Activated naive CD8-positive, alpha-beta T cell treated with anti-CD3 and anti-CD28 coated beads, Interleukin-2, amount 10 ng/mL, durations not matched to agents 7 days and 5 days (primary cell): ENCODE measurements around the gene MED6. TPM values are rescaled to one million over a fixed set of nuclear protein-coding genes. Genes with fewer than 3 reads are reported as not detected.
A peak's percentile ranks its signal among the peaks of the same experiment; 100 is the strongest.

Experiments
- ATAC-seq: fragments of 150-1000 bp; cut with Tn5 transposase; one replicate; pipeline ENCODE4 v1.10.0; 2021; ENCODE audit warnings: low read depth, moderate library complexity
- POLR2A ChIA-PET: fragments of 350-600 bp; sonication (Branson Sonifier 250); formaldehyde crosslinking; loops from one replicate; lab custom pipeline; 2021; ENCODE audit warnings: antibody characterized with exemption; lab: Charles Lee
- DNase-seq: peaks from one replicate; pipeline ENCODE4 v3.0.0; 2021
- H3K27ac Mint-ChIP-seq: one replicate; pipeline ENCODE4 v1.8.0; 2022; ENCODE audit warnings: mild to moderate bottlenecking, mixed read lengths
- H3K27me3 Mint-ChIP-seq: one replicate; pipeline ENCODE4 v1.8.0; 2022; ENCODE audit warnings: mild to moderate bottlenecking, moderate library complexity, mixed read lengths
- H3K36me3 Mint-ChIP-seq: one replicate; pipeline ENCODE4 v1.8.0; 2021; ENCODE audit warnings: mild to moderate bottlenecking, mixed read lengths
- H3K4me1 Mint-ChIP-seq: one replicate; pipeline ENCODE4 v1.8.0; 2021; ENCODE audit warnings: mixed read lengths
- H3K4me3 Mint-ChIP-seq: one replicate; pipeline ENCODE4 v1.8.0; 2022; ENCODE audit warnings: mild to moderate bottlenecking, moderate library complexity, mixed read lengths
- H3K9me3 Mint-ChIP-seq: one replicate; pipeline ENCODE4 v1.8.0; 2021; ENCODE audit warnings: mixed read lengths
- total RNA-seq, 2 experiments: library from RNA; stranded (reverse); gene quantifications; one replicate each; pipeline ENCODE4 v1.2.3, GENCODE V29; 2021

MED6 gene, protein sequence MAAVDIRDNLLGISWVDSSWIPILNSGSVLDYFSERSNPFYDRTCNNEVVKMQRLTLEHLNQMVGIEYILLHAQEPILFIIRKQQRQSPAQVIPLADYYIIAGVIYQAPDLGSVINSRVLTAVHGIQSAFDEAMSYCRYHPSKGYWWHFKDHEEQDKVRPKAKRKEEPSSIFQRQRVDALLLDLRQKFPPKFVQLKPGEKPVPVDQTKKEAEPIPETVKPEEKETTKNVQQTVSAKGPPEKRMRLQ
- 10 to 100 TPM; 52.8 to 55.6 TPM for total RNA-seq

DNA sequence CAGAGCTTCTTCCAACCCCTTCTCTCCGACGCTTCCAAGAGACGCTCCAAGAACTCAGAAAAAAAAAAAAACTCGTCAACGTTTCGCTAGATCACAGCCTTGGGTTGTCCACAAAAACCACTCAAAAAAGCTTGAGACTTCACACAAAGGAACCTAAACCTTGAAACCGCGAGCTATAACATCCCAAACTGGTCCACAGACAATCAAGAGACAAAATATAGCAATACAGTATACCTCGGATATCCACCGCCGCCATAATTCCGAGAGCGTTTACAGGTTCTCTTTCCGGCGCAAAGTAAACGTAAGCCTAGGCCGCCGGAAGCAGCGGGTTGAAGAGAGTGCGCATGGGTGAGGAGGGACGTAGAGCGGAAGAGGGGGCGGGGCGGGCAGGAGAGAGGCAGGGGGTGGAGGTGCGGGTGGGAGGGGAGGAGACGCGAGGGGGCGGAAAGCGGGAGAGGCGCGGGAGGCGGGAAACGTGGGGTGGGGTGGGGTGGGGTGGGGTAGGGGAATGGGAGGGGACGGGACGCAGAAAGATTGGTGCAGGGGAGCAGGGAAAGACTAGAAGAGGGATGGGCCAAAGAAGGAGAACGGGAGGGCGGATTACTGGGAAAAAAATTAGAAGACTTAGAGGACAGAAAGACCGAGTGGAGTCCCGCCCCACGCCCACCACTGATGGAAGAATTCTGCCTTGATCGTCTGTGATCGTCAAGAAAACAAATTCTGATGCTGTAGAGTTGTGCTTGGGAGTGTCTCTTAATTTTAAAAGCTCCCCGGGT, at the start of gene MED6:
Gene MED6, minus strand, starts transcription at position 274 of the 776 bp plus-strand sequence. Its CDS starts 18 bp downstream, at position 256.
- POLR2A ChIA-PET = interaction anchor here (0.6 to 1.8 kb wide), 6 partner anchors 41 to 774 kb away, joined by 3 to 9 read pairs (median 3); partner anchors contain the start of gene TTC9
- DNase-seq (peak; percentile 90), ATAC-seq (peak; percentile 97)
- H3K36me3 Mint-ChIP-seq = no peaks in the 10 kb centered on the region
- peak within 1 kb of the TSS; percentile 99 for H3K4me3 Mint-ChIP-seq
- peak within 1 kb of the TSS; percentile 98 for H3K27ac Mint-ChIP-seq
- no peaks in the 10 kb centered on the region for H3K9me3 Mint-ChIP-seq
- peaks cover 18% of the 10 kb centered on the region for H3K27me3 Mint-ChIP-seq
- H3K4me1 Mint-ChIP-seq = peaks cover 15% of the 10 kb centered on the region

DNA sequence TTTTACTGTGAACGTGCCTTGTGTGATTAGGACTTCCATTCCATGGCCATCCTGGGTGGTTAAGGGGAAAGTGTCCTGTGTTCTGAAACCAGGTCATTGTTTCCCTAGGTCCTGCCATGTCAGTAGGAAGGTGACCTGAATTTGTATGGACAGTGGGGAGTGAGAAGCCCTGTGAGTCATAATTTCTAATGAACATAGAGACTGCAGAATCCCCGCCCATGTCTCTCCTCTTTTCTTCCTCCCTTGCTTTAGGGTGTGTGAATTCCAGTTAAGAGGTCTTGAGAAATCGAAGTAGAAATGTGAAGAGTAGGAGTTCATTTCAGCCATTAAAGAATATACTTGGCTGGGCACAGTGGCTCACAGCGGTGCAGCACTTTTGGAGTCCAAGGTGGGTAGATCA, 49.3 kb upstream of the MED6 start:
- Mint-ChIP-seq H3K27me3 (no peaks in the 10 kb centered on the region), H3K27ac (no peak overlapping the region), H3K9me3 (peaks cover 2% of the 10 kb centered on the region), H3K4me3 (no peak overlapping the region), H3K36me3 (peaks cover 53% of the 10 kb centered on the region), H3K4me1 (peaks cover 46% of the 10 kb centered on the region)
- DNase-seq (no peak), ATAC-seq (no peak)
- POLR2A ChIA-PET = interaction anchor here (0.5 kb wide), 1 partner anchor 174 kb away, joined by 3 read pairs; no protein-coding TSS in a partner anchor

DNA sequence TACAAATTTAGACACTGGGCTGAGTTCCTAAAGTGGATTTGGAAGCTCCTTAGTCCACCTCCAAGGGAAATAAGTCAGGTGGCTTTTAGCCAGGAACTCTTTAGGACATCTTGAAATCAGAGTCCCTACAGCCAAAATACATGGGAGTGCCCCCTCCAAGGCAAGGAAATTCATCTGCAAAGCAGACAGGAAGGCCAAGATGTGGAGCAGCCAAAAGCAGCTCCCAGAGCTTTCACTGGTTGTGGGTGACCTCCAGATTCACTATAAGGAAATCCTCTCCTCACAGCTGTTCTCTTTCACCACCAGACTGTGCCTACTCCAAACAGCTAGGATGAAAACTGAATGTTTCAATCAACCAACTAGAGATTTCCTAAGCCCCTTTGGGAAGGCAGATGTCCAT, 47.9 kb upstream of the MED6 start:
- H3K4me1 Mint-ChIP-seq = peaks cover 46% of the 10 kb centered on the region
- H3K27me3 Mint-ChIP-seq = no peaks in the 10 kb centered on the region
- peaks cover 2% of the 10 kb centered on the region for H3K9me3 Mint-ChIP-seq
- H3K36me3 Mint-ChIP-seq = peaks cover 49% of the 10 kb centered on the region
- no peak for DNase-seq
- H3K4me3 Mint-ChIP-seq = no peak overlapping the region
- no peak for ATAC-seq
- POLR2A ChIA-PET = interaction anchor here (0.6 to 1.0 kb wide), 2 partner anchors 28 to 160 kb away, joined by 3 to 5 read pairs; partner anchors contain the start of gene MAP3K9
- no peak overlapping the region for H3K27ac Mint-ChIP-seq

DNA sequence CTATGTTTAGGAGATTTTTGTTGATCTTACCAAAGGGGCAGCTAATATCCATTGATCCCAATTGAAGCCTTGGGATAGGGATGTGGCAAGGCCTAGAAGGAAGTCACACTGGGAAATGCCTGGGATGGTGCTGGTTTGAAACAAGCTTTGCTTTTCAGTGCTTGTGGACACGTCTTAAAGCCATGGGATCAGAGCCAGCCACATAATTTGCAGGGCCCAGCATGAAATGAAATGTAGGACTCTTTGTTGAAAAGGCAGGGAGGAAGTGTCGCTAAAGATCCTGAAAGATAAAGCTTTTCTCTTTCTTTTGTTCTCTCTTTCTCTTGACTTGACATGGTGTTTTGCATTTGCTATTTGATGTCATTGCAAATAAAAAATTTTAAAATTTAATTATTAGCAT, 46.2 kb upstream of the MED6 start:
- Mint-ChIP-seq H3K36me3 (peaks cover 37% of the 10 kb centered on the region), H3K9me3 (peaks cover 2% of the 10 kb centered on the region), H3K27ac (peak overlapping the region; percentile 31), H3K4me3 (peak overlapping the region; percentile 61), H3K4me1 (peaks cover 38% of the 10 kb centered on the region), H3K27me3 (no peaks in the 10 kb centered on the region)
- POLR2A ChIA-PET = interaction anchor here (1.3 to 7.1 kb wide), 2 partner anchors 11 to 130 kb away, joined by 3 to 176 read pairs; no protein-coding TSS in a partner anchor
- ATAC-seq (no peak), DNase-seq (no peak)

DNA sequence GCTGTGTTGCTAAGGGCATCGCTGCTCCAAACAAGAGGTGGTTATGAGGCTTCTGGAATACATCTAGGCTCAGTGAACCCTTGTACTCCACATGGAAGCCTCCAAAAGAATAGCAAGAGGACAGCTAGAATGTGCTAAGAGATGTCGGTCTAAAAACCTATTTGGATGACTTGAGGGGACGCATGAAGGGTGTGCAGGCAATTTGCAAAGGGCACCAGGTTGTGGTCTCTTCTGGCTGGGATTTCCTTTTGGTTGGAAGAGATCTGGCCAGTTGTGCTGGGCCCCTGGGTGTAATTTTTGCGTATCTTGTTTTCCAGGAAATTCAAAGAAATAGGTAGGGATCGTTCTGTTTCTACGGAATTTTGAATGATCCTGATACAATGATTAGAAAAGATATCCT, 45.4 kb upstream of the MED6 start:
- Mint-ChIP-seq H3K27ac (peak overlapping the region; percentile 7), H3K4me1 (peaks cover 38% of the 10 kb centered on the region), H3K27me3 (no peaks in the 10 kb centered on the region), H3K36me3 (peaks cover 32% of the 10 kb centered on the region), H3K4me3 (peak overlapping the region; percentile 47), H3K9me3 (peaks cover 2% of the 10 kb centered on the region)
- POLR2A ChIA-PET = interaction anchor here (0.6 to 7.1 kb wide), 3 partner anchors 12 to 130 kb away, joined by 3 to 176 read pairs (median 3); partner anchors contain the start of gene MED6
- no peak for DNase-seq
- ATAC-seq = no peak

DNA sequence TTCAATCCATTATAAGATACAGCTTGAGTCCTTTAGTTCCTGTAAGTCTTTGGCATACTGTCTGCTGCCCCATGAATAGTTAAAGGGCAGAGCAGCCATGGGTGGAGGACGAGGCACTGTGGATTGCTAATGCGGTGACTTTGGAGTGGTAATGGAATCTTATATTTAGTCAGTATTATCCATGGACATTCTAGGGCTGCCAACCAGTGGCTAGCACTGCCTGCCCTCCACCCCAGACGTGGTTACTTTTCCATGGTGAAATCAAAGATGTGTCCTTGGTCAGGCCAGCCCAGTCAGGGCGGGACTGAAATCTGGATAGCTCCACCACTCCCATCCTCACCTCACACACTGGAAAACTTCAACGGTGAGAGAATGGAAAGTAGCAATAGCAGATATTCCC, 43.5 kb upstream of the MED6 start:
- Mint-ChIP-seq H3K4me3 (peak overlapping the region; percentile 92), H3K9me3 (peaks cover 2% of the 10 kb centered on the region), H3K36me3 (peaks cover 22% of the 10 kb centered on the region), H3K27me3 (no peaks in the 10 kb centered on the region), H3K4me1 (peaks cover 43% of the 10 kb centered on the region), H3K27ac (peak overlapping the region; percentile 77)
- DNase-seq (no peak), ATAC-seq (no peak)
- POLR2A ChIA-PET = interaction anchor here (0.6 to 7.1 kb wide), 2 partner anchors 14 to 241 kb away, joined by 6 to 176 read pairs; no protein-coding TSS in a partner anchor

DNA sequence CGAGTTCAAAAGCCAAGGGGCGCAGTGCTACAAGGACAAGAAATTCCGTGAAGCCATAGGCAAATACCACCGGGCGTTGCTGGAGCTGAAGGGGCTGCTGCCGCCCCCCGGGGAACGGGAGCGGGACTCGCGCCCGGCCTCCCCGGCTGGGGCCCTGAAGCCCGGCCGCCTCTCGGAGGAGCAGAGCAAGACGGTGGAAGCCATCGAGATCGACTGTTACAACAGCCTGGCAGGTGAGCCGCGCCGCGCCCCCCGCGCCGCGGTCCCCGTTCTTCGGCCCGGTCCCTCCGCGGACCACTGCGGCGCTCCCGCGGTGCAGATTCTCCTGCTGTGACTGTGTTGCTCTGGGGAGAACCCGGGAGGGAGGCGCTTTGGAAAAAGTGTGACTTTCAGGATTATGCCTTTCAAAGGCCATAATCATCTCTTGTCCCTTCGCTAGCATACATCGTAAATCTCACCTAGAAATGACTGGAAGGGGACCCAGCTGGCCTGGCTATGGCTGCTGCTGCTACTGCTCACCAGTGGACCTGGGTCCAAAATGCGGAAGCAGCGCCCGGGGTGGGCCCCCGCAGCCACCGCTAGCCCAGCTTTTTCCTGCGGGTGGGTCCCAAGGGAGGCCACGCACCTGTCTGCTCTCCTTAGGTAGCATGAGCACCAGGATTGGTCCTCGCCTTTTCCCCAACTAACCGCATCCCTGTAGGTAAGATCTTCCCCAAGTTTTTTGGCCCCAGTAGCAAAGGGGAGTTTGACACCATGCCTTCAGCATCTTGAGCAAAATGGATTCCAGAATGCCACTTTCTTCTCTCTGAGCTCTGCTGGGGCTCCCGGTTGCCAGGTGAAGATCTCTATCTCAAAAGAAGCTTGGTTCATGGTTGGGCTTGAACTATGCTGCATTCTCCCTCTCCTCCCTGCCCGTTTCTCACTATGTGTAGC, 42.1 kb upstream of the MED6 start:
- peaks cover 10% of the 10 kb centered on the region for H3K36me3 Mint-ChIP-seq
- peak overlapping the region; percentile 92 for H3K4me3 Mint-ChIP-seq
- POLR2A ChIA-PET = interaction anchor here (0.6 to 7.1 kb wide), 10 partner anchors 15 to 928 kb away, joined by 3 to 176 read pairs (median 3); partner anchors contain the start of genes MAP3K9 and MED6
- H3K9me3 Mint-ChIP-seq = no peaks in the 10 kb centered on the region
- H3K4me1 Mint-ChIP-seq = peaks cover 42% of the 10 kb centered on the region
- peak overlapping the region; percentile 77 for H3K27ac Mint-ChIP-seq
- DNase-seq = peak; percentile 68
- no peaks in the 10 kb centered on the region for H3K27me3 Mint-ChIP-seq
- peak; percentile 40 for ATAC-seq

DNA sequence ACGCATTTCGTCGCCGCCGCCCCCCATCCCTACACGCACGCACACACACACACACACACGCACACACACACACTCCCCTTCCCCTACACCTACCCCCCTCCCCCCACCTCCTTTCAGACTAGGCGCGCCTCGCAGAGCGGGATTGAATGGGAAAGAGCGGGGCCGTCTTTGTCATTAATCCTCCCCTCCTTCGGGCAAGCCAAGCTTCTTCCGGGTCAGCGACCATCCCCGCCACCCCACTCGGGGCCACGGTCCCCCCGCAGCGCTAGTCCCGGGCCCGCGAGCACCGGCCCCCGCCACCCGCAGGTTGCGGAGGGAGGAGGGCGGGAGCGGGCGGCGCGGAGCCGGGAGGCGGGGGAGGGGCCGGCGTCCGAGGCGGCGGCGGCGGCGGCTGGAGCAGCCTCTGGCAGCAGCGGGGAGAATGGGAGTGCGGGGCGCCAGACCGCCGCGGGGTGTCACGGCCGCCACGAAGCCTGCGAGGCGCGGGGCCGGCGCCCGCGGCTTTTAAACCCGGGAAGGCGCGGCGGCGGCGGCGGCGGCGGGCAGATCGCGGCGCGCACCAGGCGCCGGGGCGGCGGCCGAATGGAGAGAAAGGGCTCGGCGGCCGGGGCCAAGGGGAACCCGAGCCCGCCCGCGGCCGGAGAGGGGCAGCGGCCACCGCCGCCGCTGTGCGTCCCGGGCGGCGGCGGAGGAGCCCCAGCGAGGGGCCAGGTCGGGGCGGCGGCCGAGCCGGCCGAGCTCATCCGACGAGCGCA, 41.3 kb upstream of the MED6 start, which contains the start of gene TTC9:
Gene TTC9, plus strand, starts transcription at position 369 of the 755 bp plus-strand sequence. Its CDS starts 214 bp downstream, at position 583.
- Mint-ChIP-seq H3K4me1 (peaks cover 39% of the 10 kb centered on the region), H3K36me3 (peaks cover 8% of the 10 kb centered on the region)

DNA sequence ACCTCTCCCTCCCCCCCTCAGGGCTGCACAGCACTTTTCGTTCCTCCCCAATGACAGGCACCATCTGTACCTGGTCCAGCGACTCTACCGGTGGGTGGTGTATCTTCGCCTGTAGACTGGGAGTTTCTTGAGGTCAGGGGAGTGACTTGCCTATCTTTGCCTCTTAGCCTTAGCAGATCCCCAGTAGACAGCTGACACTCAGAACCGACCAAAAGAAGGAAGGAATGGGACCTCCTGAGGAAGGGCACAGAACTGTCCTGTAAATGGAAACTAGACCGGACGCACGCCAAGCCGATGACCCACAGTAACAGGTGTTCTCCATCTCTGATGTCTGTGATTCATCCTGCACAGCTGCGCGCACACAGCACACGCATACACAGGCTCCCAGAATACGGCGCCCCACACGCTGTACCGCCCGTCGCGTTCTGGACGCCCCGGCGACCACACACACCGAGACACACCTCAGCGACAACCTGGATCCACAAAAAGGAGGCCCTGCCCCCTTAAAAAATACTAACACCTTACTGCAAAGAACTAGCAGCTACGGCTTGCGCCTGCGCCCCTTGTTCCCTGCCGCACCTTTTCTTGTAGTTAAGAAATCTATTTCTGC, 40.6 kb upstream of the MED6 start:
- ATAC-seq (peak; percentile 65), DNase-seq (peak; percentile 66)
- Mint-ChIP-seq H3K9me3 (peaks cover 3% of the 10 kb centered on the region), H3K27me3 (no peaks in the 10 kb centered on the region), H3K27ac (peak overlapping the region; percentile 92), H3K4me3 (peak overlapping the region; percentile 95), H3K4me1 (peaks cover 32% of the 10 kb centered on the region), H3K36me3 (peaks cover 7% of the 10 kb centered on the region)
- POLR2A ChIA-PET = interaction anchor here (0.6 to 7.1 kb wide), 11 partner anchors 17 to 232 kb away, joined by 3 to 176 read pairs (median 4); partner anchors contain the start of genes MAP3K9 and MED6

More for the DNA sequence above, 41.3 kb upstream of the MED6 start, which contains the start of gene TTC9:
- POLR2A ChIA-PET = interaction anchor here (0.6 to 7.1 kb wide), 12 partner anchors 16 to 245 kb away, joined by 3 to 176 read pairs (median 4); partner anchors contain the start of genes MAP3K9 and MED6
- ATAC-seq = peak; percentile 25
- H3K9me3 Mint-ChIP-seq = no peaks in the 10 kb centered on the region
- DNase-seq = peak; percentile 70
- H3K27ac Mint-ChIP-seq = peak within 1 kb of the TSS; percentile 92
- H3K4me3 Mint-ChIP-seq = peak within 1 kb of the TSS; percentile 95
- no peaks in the 10 kb centered on the region for H3K27me3 Mint-ChIP-seq

DNA sequence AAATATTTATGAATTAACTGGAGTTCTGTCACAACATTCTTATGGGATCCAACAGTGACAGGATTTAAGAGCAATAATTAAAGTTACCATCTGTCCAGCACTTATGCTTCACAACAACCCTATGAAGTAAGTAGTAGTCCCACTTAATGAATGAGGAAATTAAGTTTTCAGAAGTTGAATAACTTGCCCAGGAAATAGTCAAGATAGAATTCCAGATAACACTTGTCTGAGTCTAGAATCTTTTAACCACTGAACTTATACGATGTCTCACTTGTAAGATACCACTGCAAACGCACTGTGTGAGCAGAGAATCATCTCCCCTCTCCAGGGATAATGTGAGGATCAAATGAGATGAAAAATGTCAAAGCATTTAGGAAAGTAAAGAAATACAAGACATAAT, 38.0 kb upstream of the MED6 start:
- Mint-ChIP-seq H3K27me3 (no peaks in the 10 kb centered on the region), H3K27ac (no peak overlapping the region), H3K36me3 (peaks cover 2% of the 10 kb centered on the region), H3K9me3 (peaks cover 3% of the 10 kb centered on the region), H3K4me1 (peaks cover 14% of the 10 kb centered on the region), H3K4me3 (no peak overlapping the region)
- DNase-seq (no peak), ATAC-seq (no peak)
- POLR2A ChIA-PET = no interaction called here

DNA sequence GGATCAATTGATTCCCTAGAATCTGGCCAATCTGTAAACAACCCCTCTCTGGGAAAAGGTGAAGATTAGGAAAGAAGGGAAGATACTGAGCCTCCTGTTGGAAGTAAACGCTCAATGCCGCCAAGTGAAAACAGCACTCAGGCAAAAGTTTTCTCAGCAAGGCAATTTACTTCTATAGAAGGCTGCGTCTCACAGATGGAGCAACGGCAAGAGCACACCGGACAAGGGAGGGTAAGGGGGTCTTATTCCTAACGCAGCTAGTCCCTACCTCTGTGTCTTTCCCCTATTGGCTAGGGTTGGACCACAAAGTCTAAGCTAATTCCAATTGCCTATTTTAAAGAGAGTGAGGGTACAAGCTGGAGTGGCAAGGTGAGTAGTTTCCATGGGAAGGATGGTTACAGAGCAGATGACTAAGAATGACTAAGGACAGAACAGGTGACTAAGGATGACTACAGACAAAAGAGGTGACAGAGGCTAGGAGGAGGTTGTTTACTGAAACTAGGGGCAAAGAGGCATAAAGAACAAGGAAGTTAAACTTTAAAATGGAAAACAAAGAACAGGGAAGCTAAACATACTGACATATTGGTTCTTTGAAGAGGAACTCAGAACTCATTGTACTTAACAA, 35.6 kb upstream of the MED6 start:
- H3K27ac Mint-ChIP-seq = no peak overlapping the region
- ATAC-seq (no peak), DNase-seq (no peak)
- POLR2A ChIA-PET = no interaction called here
- H3K27me3 Mint-ChIP-seq = no peaks in the 10 kb centered on the region
- peaks cover 3% of the 10 kb centered on the region for H3K9me3 Mint-ChIP-seq
- H3K36me3 Mint-ChIP-seq = peaks cover 3% of the 10 kb centered on the region
- H3K4me3 Mint-ChIP-seq = no peak overlapping the region
- peaks cover 11% of the 10 kb centered on the region for H3K4me1 Mint-ChIP-seq
